Hair follicle dermal papilla cell (primary cell): ENCODE measurements around the gene SDHAF1. TPM values are rescaled to one million over a fixed set of nuclear protein-coding genes. Genes with fewer than 3 reads are reported as not detected.

Experiments used
- small RNA-seq: library from RNA; depleted of rRNA; stranded (forward); fragments of <200 nt; gene quantifications from one replicate; pipeline ENCODE3, GENCODE V24; 2012
- total RNA-seq: library from RNA; depleted of rRNA; stranded (reverse); fragments of >200 nt; gene quantifications from 2 replicates; pipeline ENCODE4 v1.2.3, GENCODE V29; 2012

SDHAF1 gene
- total RNA-seq = 9.9 and 22.1 TPM in 2 replicates

GRCh38 chr19:35995048-35995993 is at the start of gene SDHAF1:
Gene SDHAF1 (plus strand): TSS chr19:35995188. CDS start chr19:35995275, 87 bp downstream.

GRCh38 chr19:36008336-36008978 is 13.5 kb downstream of the SDHAF1 start, which contains the start of gene SYNE4:
Gene SYNE4 (minus strand): TSS chr19:36008813. CDS start chr19:36008681, 132 bp downstream.

GRCh38 chr19:36014012-36014924 is 19.3 kb downstream of the SDHAF1 start, which contains the start of gene ALKBH6:
Gene ALKBH6 (minus strand): TSS chr19:36014213. CDS start chr19:36013397, 816 bp downstream.

GRCh38 chr19:36032251-36033104 is 37.5 kb downstream of the SDHAF1 start, which contains the start of gene CLIP3:
Gene CLIP3 (minus strand): TSS chr19:36032873. CDS start chr19:36032357, 516 bp downstream.

Small RNA genes within 50 kb of the gene (small RNA-seq; reads per million reads assigned to genes)
- gene AF038458.1 = not detected

Other genes with a start within 250 kb of the SDHAF1 start
- gene U2AF1L4, start 249.8 kb upstream of the SDHAF1 start, total RNA-seq = 6.8 and 7.2 TPM in 2 replicates
- 6.5 and 8.9 TPM in 2 replicates for gene PSENEN, start 249.5 kb upstream of the SDHAF1 start, total RNA-seq
- 11.4 and 14.7 TPM in 2 replicates for gene LIN37, start 246.6 kb upstream of the SDHAF1 start, total RNA-seq
- 13.6 and 14.8 TPM in 2 replicates for gene HSPB6, start 238.2 kb upstream of the SDHAF1 start, total RNA-seq
- gene PROSER3, start 237.0 kb upstream of the SDHAF1 start, total RNA-seq = 10.2 and 10.6 TPM in 2 replicates
- 3.0 and 6.8 TPM in 2 replicates for gene ARHGAP33, start 219.6 kb upstream of the SDHAF1 start, total RNA-seq
- not detected in 2 replicates for gene PRODH2, start 182.3 kb upstream of the SDHAF1 start, total RNA-seq
- gene NPHS1, start 142.7 kb upstream of the SDHAF1 start, total RNA-seq = not detected in 2 replicates
- not detected in 2 replicates for gene KIRREL2, start 138.3 kb upstream of the SDHAF1 start, total RNA-seq
- 13.8 and 16.4 TPM in 2 replicates for gene APLP1, start 126.6 kb upstream of the SDHAF1 start, total RNA-seq
- 4.1 and 14.8 TPM in 2 replicates for gene NFKBID, start 94.6 kb upstream of the SDHAF1 start, total RNA-seq
- gene HCST, start 92.7 kb upstream of the SDHAF1 start, total RNA-seq = 0.81 TPM in 1 of 2 replicates, not detected in the other
- gene TYROBP, start 86.9 kb upstream of the SDHAF1 start, total RNA-seq = 0.73 TPM in 1 of 2 replicates, not detected in the other
- gene LRFN3, start 58.8 kb upstream of the SDHAF1 start, total RNA-seq = 5.8 and 6.0 TPM in 2 replicates
- not detected in 2 replicates for gene SYNE4, start 13.6 kb downstream of the SDHAF1 start, total RNA-seq
- 10.9 and 16.6 TPM in 2 replicates for gene ALKBH6, start 19.0 kb downstream of the SDHAF1 start, total RNA-seq
- 20.4 and 22.8 TPM in 2 replicates for gene CLIP3, start 37.7 kb downstream of the SDHAF1 start, total RNA-seq
- gene THAP8, start 59.1 kb downstream of the SDHAF1 start, total RNA-seq = 8.0 and 8.9 TPM in 2 replicates
- 1.5 and 2.2 TPM in 2 replicates for gene WDR62, start 59.7 kb downstream of the SDHAF1 start, total RNA-seq
- gene OVOL3, start 116.0 kb downstream of the SDHAF1 start, total RNA-seq = not detected in 2 replicates
- gene POLR2I, start 119.7 kb downstream of the SDHAF1 start, total RNA-seq = 17.2 and 19.8 TPM in 2 replicates
- 131 and 159 TPM in 2 replicates for gene TBCB, start 120.3 kb downstream of the SDHAF1 start, total RNA-seq
- 476 and 492 TPM in 2 replicates for gene CAPNS1, start 144.9 kb downstream of the SDHAF1 start, total RNA-seq
- gene COX7A1, start 157.3 kb downstream of the SDHAF1 start, total RNA-seq = 13.3 and 14.1 TPM in 2 replicates
- 6.8 and 8.6 TPM in 2 replicates for gene ZNF565, start 219.5 kb downstream of the SDHAF1 start, total RNA-seq
- gene ZNF146, start 219.9 kb downstream of the SDHAF1 start, total RNA-seq = 71.5 and 83.9 TPM in 2 replicates